GM19468 (cell line): Measurements from ENCODE around the gene VAV2.
"Not testable (repeated sequence)": the region's sequence is repeated elsewhere in the genome, so short reads cannot be mapped to it uniquely, and the experiment has no call there.

ENCODE experiments used
- ATAC-seq: cut with Tn5 transposase; IDR thresholded peaks from one replicate; pipeline ENCODE4 v1.9.1; 2021; ENCODE audit warnings: mild to moderate bottlenecking, moderate library complexity, moderate number of reproducible peaks; ENCODE audit not compliant: unreplicated experiment; ENCODE audit errors: extremely low read depth

VAV2 gene

GRCh38 chr9:133927041-133927440 is 65.1 kb downstream of the VAV2 start:
- ATAC-seq: no peak

GRCh38 chr9:133926165-133926856 is 65.8 kb downstream of the VAV2 start:
- no peak for ATAC-seq

GRCh38 chr9:133924453-133924852 is 67.7 kb downstream of the VAV2 start:
- ATAC-seq: no peak

GRCh38 chr9:133923608-133924007 is 68.5 kb downstream of the VAV2 start:
- not testable (repeated sequence) for ATAC-seq

DNA sequence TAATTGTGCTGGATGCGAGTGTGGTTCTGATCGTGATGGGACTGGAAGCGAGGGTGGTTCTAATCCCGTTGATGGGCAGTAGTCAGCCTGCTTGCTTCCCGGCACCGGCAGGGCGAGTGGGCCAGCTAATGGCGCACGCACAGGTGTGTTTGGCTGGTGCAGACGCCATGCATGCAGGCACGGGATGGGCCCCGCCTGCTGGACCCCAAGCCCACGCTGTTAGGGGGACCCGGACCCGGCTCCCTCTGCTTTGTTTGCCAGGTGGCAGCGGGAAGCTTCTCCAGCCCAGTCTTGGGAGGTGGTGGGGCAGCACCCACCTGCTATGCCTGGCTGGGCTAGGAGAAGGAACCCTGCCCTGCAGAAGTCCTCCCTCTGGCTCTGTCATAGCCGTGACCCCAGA is 70.3 kb downstream of the VAV2 start:
- ATAC-seq: no peak

- no peak for ATAC-seq
Observed at GRCh38 chr9:133920471-133920870, 71.7 kb downstream of the VAV2 start.

DNA sequence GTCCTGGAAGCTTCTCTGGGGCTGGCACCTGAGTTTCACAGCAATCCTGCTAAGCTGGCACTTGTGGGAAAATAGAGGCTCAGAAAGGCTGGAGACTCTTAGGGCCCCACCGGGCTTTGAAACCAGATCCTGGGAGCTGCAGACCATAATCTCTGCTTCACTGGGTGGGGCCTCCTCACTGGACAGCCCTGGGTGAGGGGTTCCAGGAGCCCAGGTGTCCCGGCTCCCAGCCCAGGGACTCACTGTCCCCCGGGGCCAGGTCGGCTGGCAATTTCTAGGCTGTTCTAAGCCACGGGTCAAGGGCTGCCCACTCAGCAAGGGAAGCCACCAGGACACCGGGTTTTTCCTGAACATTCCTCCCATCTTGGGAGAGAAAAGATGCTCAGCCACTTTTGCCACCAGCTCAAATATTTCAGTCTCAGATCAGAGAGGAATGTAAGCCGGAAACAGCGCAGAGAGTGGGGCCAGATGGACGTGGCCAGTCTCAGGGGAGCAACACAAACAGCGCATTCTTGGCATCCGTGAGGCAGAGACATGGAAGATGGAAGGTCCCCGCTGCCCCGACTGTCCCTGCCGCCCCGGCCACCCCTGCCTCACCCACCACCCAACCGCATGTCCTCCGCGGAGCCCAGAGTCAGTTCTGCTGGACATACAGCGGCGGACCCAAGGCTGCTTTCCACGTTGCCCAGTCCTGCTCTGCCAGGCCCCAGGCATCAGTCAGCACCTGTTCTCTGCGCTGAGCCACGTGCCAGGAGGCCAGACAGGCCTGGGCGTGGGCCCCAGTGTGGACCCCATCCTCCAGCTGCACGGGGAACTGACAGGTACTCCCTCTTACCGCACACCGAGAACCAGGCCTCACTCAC is 72.6 kb downstream of the VAV2 start:
- ATAC-seq: no peak

- no peak for ATAC-seq
Observed at GRCh38 chr9:133918111-133918813, 73.9 kb downstream of the VAV2 start.

DNA sequence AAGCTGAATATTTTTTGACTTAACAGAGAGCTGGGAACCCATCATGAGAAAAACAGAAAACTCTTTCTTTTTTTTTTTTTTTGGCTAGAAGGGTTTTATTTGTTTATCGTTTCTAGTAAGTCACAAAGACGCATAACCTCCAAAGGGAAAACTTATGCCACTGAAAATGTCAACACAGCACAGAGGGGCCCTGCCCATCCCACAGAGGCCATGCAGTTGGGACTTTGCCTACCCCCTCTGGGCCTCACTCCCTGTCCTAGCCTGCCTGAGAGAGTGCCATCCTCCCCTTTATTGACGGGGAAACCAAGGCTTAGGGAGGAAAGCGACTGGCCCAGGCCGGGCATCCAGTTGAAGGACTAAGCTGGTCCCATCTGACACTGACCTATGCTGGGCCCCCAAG is 74.7 kb downstream of the VAV2 start:
- no peak for ATAC-seq

- no peak for ATAC-seq
Observed at GRCh38 chr9:133916159-133916541, 76.0 kb downstream of the VAV2 start.

DNA sequence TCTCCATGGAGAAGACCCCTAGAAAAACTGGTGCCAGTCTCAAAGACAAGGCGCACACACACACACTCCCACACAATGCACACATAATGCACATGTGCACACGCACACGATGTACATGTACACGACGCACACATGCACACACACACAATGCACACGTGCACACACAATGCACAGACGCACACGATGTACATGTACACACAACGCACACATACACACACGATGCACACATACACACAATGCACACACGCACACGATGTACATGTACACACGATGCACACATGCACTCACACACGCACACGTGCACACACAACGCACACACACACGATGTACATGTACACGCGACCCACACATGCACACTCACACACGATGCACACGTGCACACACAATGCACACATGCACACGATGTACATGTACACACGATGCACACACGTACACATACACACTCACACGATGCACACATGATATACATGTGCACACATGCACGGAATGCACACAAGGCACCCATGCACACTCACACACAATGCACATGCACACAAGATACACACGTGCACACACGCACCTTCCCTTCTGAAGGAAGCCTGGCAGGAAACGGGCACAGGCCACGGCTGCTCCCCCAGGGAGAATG is 76.5 kb downstream of the VAV2 start:
- no peak for ATAC-seq

DNA sequence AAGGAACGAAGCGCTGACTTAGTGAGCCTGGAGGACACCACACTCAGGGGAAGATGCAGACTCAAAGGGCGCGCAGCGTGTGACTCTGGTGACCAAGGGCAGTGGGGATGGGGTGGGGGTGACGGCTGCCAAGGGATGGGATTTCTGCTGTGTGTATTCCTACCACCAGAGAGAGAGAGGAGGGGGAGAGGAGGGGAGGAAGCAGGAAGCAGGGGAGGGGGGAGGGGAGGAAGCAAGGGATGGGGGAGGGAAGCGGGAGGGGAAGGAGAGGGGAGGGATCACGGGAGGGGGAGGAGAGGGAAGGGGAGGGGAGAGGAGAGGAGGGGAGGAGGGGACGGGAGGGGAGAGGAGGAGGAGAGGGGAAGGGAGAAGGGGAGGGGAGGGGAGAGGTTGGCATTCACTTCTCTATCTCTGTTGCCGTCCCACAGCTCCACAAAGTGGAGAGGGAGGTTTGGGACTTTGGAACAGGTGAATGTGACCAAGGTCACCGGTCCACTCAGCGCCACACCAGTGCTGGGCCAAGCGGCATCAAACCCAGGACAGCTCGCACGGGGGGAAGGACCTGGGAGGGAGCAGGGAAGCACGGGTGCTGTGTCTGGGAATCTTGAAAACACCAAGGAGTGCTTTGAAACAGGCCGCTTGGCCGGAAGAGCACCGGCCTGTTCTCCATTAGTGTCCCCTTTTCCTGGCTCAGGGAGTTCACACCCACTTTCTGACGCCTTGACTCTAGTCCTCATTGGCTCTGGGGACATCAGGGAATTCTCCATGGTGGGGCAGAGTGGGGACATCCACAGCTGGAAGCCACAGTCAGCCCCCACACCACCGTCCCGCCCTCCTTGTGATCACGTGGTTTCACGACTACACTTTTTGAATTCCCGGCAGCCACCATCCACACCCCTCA is 77.4 kb downstream of the VAV2 start:
- ATAC-seq: no peak

DNA sequence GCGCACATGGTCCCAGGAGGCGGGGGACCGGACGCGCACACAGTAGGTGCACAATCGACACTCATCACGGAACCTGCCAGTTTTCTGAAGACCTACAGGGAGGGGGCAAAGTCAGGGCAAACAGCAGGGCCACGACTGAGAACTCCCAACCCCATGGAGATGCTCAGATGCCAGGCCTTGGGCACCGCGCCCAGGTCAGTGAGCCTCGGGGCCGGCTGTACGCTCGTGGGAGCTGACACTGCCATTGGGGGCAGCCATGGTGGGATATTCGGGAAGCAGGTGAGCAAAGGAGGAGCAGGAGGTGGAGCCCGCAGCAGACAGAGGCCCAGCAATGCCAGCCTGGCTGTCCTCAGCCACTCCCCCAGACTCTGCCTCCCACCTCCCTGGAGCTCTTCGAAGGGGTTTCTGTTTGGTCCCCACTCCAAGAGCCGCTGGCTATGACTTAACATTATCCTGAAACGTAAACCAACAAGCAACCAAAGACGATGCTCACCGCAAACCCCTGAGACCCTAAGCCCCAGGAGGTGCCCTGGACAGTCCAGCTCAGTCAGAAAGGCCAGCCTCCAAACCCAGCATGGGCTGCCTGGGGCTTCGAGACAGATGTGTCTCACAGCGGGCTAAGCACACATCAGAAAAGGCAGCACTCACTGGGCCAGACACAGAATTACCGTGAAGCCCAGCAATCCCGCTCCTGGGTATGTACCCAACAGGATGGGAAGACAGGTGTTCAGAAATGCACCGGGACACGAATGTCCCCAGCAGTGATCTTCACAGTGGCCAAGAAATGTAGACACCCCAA is 78.4 kb downstream of the VAV2 start:
- no peak for ATAC-seq

GRCh38 chr9:133910855-133911514 is 81.1 kb downstream of the VAV2 start:
- no peak for ATAC-seq

GRCh38 chr9:133906932-133907910 is 84.9 kb downstream of the VAV2 start:
- ATAC-seq: no peak

DNA sequence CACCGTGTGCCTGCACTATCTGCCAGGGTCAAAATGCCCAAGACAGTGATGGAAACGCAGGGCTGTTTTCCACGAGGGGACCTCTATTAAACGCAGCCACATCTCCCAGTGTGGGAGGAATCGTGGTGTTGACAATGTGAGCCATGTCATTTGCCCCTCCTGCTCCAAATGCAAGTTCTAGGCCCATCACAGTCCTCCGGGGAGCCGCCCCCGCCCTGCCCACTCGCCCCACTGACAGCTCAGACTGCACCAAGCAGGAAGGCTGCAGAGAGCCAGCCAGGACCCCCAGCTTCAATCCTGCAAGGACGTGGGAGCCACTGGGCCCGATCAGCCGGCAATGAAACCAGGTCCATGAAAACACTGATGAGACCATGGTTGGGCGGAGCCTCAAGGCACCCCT is 85.9 kb downstream of the VAV2 start:
- ATAC-seq: no peak

DNA sequence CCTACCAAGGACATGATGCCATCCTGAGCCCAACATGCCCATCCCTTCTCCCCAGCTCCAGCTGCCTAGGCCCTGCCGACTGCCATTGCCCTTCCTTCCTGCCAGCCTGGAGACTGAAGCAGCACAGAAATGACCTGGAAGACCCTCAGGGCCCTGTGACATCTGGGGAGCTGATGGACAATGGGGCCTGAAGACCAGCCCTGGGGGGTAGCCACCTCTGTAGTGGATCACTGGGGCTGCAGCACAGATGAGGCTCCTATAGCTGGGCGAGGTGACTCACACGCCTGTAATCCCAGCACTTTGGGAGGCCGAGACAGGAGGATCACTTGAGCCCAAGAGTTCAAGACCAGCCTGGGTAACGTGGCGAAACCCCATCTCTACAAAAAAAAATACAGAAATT is 86.6 kb downstream of the VAV2 start:
- ATAC-seq: no peak
